Measurements from ENCODE around the gene RABL2B. TPM values are rescaled to one million over a fixed set of nuclear protein-coding genes. Genes with fewer than 3 reads are reported as not detected.

The RABL2B gene
- total and polyA plus RNA-seq, 5 experiments from 2014 or later = 22.0 to 71.9 (median 26.3) TPM

- Mint-ChIP-seq H3K9me3 (no peaks in the 10 kb centered on the region), H3K27ac (no peak overlapping the region), H3K4me3 (no peak overlapping the region), H3K36me3 (no peaks in the 10 kb centered on the region), H3K27me3 (peaks cover 0 to 2% (median 0%) of the 10 kb centered on the region in 5 donors), H3K4me1 (peaks cover 2 to 9% (median 6%) of the 10 kb centered on the region in 4 donors)
- POLR2A ChIA-PET = no interaction called here
- ATAC-seq = no peak
- DNase-seq = peak in 1 of 10 donors; percentile 52
Measured at GRCh38 chr22:50734986-50735738, 48.3 kb downstream of the RABL2B start.

- DNase-seq = peak in 2 of 10 donors; percentile 11 to 45
- Mint-ChIP-seq H3K27me3 (peaks cover 0 to 2% (median 0%) of the 10 kb centered on the region in 5 donors), H3K4me1 (peaks cover 2 to 9% (median 6%) of the 10 kb centered on the region in 4 donors), H3K4me3 (no peak overlapping the region), H3K27ac (no peak overlapping the region), H3K9me3 (no peaks in the 10 kb centered on the region), H3K36me3 (no peaks in the 10 kb centered on the region)
- no peak for ATAC-seq
- POLR2A ChIA-PET = interaction anchor here (0.6 kb wide), 1 partner anchor 18 kb away, joined by 3 read pairs; no protein-coding TSS in a partner anchor
Measured at GRCh38 chr22:50734343-50734771, 49.1 kb downstream of the RABL2B start.

- no peaks in the 10 kb centered on the region for H3K36me3 Mint-ChIP-seq
- ATAC-seq = no peak
- peak overlapping the region in 2 of 10 donors; percentile 38 to 56 for H3K27ac Mint-ChIP-seq
- no peaks in the 10 kb centered on the region for H3K9me3 Mint-ChIP-seq
- H3K27me3 Mint-ChIP-seq = peaks cover 0 to 2% (median 0%) of the 10 kb centered on the region in 5 donors
- POLR2A ChIA-PET = interaction anchor here (0.6 kb wide), 1 partner anchor 18 kb away, joined by 3 read pairs; no protein-coding TSS in a partner anchor
- DNase-seq = peak in 1 of 10 donors; percentile 23
- peaks cover 2 to 9% (median 6%) of the 10 kb centered on the region in 4 donors for H3K4me1 Mint-ChIP-seq
- H3K4me3 Mint-ChIP-seq = no peak overlapping the region
Measured at GRCh38 chr22:50733521-50734342, 49.7 kb downstream of the RABL2B start.

- H3K36me3 Mint-ChIP-seq = no peaks in the 10 kb centered on the region
- ATAC-seq = no peak
- H3K4me1 Mint-ChIP-seq = peaks cover 2 to 7% (median 6%) of the 10 kb centered on the region in 4 donors
- H3K27ac Mint-ChIP-seq = peak overlapping the region in 2 of 10 donors; percentile 56 to 78
- no peaks in the 10 kb centered on the region for H3K27me3 Mint-ChIP-seq
- peak in 1 of 10 donors; percentile 1 for DNase-seq
- no peak overlapping the region for H3K4me3 Mint-ChIP-seq
- POLR2A ChIA-PET = interaction anchor here (1.6 kb wide), 1 partner anchor 24 kb away, joined by 7 read pairs; no protein-coding TSS in a partner anchor
- no peaks in the 10 kb centered on the region for H3K9me3 Mint-ChIP-seq
Measured at GRCh38 chr22:50732681-50733080, 50.8 kb downstream of the RABL2B start.

- no peaks in the 10 kb centered on the region for H3K36me3 Mint-ChIP-seq
- peaks cover 2 to 12% (median 6%) of the 10 kb centered on the region in 4 donors for H3K4me1 Mint-ChIP-seq
- ATAC-seq (peak; percentile 98 to 99), DNase-seq (peak; percentile 35 to 79 (median 50))
- POLR2A ChIA-PET = interaction anchor here (1.6 kb wide), 1 partner anchor 25 kb away, joined by 7 read pairs; no protein-coding TSS in a partner anchor
- H3K9me3 Mint-ChIP-seq = no peaks in the 10 kb centered on the region
- H3K27ac Mint-ChIP-seq = peak overlapping the region in 2 of 10 donors; percentile 48 to 66
- H3K4me3 Mint-ChIP-seq = no peak overlapping the region
- H3K27me3 Mint-ChIP-seq = no peaks in the 10 kb centered on the region
Measured at GRCh38 chr22:50731811-50732624, 51.4 kb downstream of the RABL2B start.

- POLR2A ChIA-PET = interaction anchor here (1.6 kb wide), 1 partner anchor 26 kb away, joined by 7 read pairs; no protein-coding TSS in a partner anchor
- Mint-ChIP-seq H3K36me3 (no peaks in the 10 kb centered on the region), H3K27ac (no peak overlapping the region), H3K27me3 (no peaks in the 10 kb centered on the region), H3K4me1 (peaks cover 2 to 10% (median 6%) of the 10 kb centered on the region in 4 donors), H3K9me3 (no peaks in the 10 kb centered on the region), H3K4me3 (no peak overlapping the region)
- DNase-seq = peak in 1 of 10 donors; percentile 55
- ATAC-seq = no peak
Measured at GRCh38 chr22:50730941-50731661, 52.3 kb downstream of the RABL2B start.

GRCh38 chr22:50730013-50730891 lies 53.2 kb downstream of the RABL2B start:
- POLR2A ChIA-PET = no interaction called here
- peak overlapping the region in 1 of 10 donors; percentile 65 for H3K27ac Mint-ChIP-seq
- no peak overlapping the region for H3K4me3 Mint-ChIP-seq
- DNase-seq = peak in 1 of 10 donors; percentile 41
- H3K27me3 Mint-ChIP-seq = no peaks in the 10 kb centered on the region
- H3K36me3 Mint-ChIP-seq = no peaks in the 10 kb centered on the region
- H3K4me1 Mint-ChIP-seq = peaks cover 2 to 10% (median 6%) of the 10 kb centered on the region in 4 donors
- no peaks in the 10 kb centered on the region for H3K9me3 Mint-ChIP-seq
- ATAC-seq = no peak

- H3K36me3 Mint-ChIP-seq = no peaks in the 10 kb centered on the region
- no peak overlapping the region for H3K27ac Mint-ChIP-seq
- DNase-seq = peak in 1 of 10 donors; percentile 53
- peaks cover 2 to 10% (median 6%) of the 10 kb centered on the region in 4 donors for H3K4me1 Mint-ChIP-seq
- POLR2A ChIA-PET = no interaction called here
- ATAC-seq = no peak
- no peaks in the 10 kb centered on the region for H3K27me3 Mint-ChIP-seq
- H3K4me3 Mint-ChIP-seq = no peak overlapping the region
- no peaks in the 10 kb centered on the region for H3K9me3 Mint-ChIP-seq
Measured at GRCh38 chr22:50729391-50730012, 53.9 kb downstream of the RABL2B start.

- POLR2A ChIA-PET = no interaction called here
- Mint-ChIP-seq H3K9me3 (no peaks in the 10 kb centered on the region), H3K4me1 (peaks cover 3 to 10% (median 6%) of the 10 kb centered on the region in 4 donors), H3K27ac (no peak overlapping the region), H3K4me3 (no peak overlapping the region), H3K36me3 (no peaks in the 10 kb centered on the region), H3K27me3 (no peaks in the 10 kb centered on the region)
- ATAC-seq (no peak), DNase-seq (peak in 1 of 10 donors; percentile 49)
Measured at GRCh38 chr22:50728523-50728931, 54.9 kb downstream of the RABL2B start.

GRCh38 chr22:50727678-50728522 lies 55.5 kb downstream of the RABL2B start:
- Mint-ChIP-seq H3K9me3 (no peaks in the 10 kb centered on the region), H3K4me3 (no peak overlapping the region), H3K27me3 (no peaks in the 10 kb centered on the region), H3K27ac (no peak overlapping the region), H3K36me3 (no peaks in the 10 kb centered on the region), H3K4me1 (peaks cover 3 to 10% (median 5%) of the 10 kb centered on the region in 4 donors)
- POLR2A ChIA-PET = no interaction called here
- peak in 1 of 10 donors; percentile 42 for DNase-seq
- ATAC-seq = no peak
